ENCODE measurements around the gene PALLD.
A peak's percentile ranks its signal among the peaks of the same experiment; 100 is the strongest.
"Not testable (repeated sequence)": the region's sequence is repeated elsewhere in the genome, so short reads cannot be mapped to it uniquely, and the experiment has no call there.

PALLD gene

DNA sequence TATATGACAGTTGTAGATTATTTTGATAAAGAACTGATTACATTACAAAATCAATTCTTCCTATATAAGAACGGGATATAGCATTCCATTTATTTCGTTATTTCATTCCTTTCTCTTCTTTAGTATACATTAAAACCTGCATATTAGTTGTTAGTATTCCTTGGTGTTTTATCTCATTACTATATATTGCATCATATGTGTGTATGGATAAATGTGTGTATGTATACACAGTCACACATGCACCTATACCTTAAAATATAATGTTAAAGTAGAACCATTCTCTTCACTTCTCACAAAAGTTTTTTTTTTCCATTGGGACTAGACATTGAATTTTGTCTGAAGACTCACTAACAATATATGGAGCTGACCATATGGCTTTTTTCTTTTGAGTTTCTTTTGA is 5.3 kb upstream of the PALLD start:
- DNase-seq (ENCODE audit: low read depth) = no peak

DNA sequence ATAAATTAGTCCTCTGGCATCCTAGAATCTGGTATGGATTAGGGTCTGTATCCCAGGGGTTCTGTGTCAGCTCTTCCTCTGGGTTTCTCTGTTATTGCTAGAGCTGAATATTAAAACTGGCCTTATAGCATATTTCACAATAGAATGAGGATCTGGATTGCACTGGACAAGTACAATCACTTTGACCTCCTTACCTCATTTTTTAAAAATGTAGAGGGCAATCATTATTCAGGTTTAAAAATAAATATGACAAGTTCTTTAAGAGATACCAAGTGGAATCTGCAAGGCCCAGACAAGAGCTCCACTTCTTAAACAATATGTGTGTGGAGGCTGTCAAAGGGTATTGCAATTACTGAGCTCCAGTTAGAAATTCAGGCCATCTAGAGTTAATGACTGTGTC is 1.4 kb downstream of the PALLD start:
- no peak for DNase-seq (ENCODE audit: low read depth)

DNA sequence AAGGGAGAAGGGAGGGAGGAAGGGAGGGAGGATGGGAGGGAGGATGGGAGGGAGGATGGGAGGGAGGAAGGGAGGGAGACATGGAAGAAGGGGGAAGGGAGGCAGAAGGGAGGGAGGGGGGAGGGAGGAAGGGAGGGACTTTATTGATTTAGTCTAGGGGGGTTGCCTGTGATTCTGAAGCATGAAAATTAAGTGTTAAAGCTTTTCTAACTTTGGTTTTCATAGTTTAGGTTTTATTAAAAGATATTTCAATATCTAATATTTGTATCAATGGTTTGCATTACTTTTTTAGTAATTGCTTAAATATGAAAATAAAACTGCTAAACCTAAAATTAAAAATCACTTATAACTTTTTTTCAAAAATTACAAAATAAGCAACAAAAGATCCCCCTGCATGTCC is 2.4 kb downstream of the PALLD start:
- no peak for DNase-seq (ENCODE audit: low read depth)

DNA sequence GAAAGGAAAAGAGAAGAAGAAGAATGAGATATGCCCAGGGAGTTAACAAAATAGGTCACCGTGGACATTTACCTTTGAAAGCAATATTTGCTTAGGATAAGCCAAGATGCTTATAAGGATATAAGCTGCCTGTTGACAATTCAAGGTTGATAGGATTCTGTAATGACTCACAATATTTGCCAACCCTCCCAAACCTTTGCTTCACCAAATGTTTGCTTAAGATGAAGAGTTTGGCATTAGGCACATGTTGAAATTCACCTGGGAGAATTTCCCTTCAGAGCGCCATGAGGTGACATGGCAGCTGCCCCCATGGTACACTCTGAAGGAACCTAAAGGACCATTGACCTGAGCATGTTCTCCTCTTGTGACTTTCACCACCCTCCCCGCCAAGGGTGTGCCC is 4.6 kb downstream of the PALLD start:
- DNase-seq (ENCODE audit: low read depth) = no peak

DNA sequence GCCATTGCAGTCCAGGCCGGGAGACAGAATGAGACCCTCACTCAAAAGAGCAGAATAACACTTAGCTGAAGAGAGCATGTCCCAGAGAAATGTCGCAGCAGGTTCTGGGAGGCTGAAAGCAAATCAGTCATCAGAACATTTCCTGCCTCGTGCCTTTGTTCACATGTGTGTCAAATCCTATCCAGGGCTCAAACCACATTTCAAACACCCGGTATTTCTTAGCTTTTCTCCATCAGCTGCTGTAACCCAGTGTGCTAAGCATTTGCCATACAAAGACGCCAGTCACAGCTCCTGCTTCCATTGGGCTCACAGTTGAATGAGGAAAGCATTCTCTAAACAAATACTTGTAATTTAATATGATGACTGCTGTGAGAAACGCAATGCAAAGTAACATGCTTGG is 6.0 kb downstream of the PALLD start:
- no peak for DNase-seq (ENCODE audit: low read depth)

DNA sequence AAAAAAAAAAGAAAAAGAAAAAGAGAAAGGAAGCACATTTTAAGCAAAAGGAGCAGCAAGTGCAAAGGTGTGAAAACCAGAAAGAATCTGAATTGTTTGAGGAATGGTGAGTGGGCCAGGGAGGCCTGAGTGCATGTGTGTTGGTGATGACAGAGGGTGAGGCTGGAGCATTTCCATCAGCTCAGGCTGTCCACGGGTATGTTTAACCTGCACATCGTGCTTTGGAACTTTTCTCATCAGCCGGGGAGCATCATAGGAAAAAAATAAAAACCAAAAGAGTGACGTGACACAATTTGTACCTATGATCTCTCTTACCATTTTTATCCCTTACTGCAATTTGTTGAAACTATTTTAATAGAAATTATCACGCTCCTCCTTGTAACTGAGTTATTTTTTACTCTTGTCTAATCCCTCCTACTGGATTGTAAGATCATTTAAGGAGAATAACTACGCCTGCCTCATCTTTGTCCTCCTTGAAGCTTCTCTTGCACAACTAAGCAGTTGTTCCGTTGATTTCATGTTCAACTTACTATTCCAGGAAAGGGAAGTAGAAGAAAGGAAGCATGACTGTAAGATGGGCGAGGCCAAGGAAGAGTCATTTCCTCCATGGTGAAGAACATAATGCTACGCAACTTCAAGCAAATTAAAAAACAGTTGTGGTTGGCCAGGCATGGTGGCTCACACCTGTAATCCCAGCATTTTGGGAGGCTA is 7.0 kb downstream of the PALLD start:
- DNase-seq (ENCODE audit: low read depth) = no peak

DNA sequence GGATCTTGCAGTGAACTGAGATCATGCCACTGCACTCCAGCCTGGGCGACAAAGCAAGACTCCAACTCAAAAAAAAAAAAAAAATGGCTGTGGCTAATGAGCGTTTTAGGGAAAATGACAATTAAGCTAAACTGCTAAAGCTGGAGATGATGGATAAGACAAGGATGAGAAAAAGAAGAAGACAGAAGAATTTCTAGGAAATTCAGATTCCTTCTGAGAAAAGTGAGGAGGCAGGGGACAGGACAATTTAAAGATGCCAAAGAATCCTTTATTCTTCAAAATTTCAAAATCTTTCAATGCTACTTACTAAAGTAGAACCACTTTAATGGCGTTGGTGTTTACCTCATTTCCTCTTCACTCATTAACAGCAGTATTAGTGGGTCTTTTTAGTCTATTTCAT is 7.7 kb downstream of the PALLD start:
- no peak for DNase-seq (ENCODE audit: low read depth)

DNA sequence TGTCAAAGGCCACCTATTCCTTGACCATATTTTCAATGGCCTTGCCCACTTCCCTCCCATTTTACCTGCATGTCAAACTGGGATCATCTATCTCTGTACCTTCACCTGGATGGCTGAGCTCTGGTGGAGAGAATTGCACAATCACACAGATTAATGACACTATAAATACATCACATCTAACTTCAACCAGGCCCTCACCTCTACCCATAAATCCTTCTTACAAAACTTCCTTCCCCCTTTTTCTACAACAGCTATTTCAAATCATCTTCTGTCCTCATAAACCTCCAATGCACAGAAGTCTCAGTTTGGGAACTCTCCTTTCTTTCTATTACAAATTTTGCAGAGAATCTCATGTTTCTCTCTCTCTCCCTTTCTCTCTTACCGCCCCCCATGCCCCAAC is 9.2 kb downstream of the PALLD start:
- DNase-seq (ENCODE audit: low read depth) = no peak

DNA sequence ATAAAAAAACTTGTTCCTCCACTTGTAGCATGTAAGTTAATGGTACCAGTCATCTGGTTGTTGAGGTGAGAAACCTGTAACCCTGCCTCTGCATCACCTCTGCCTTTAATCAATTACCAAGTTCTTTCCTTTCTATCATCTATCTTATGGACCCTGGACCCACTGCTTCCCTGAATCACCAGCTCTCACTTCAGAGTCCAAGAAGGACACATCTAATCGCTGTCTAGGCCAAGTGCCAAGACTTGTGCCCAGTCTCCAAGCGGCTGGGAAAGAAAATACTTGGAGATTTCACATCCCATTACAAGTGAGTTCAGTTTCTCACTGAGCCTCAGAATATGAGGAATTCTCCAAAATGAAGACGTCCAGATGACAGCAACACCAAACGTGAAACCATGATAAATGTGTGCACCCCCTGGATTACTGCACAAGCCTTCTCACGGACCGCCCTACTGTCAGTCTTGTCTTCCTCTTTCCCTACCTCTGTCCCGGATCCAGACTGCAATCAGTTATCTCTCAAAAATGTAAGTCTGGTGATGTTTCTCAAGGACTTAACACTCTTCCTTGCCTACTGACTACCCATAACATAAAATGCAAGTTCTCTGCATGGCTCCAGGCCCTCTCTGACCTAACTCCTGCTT is 10.4 kb downstream of the PALLD start:
- no peak for DNase-seq (ENCODE audit: low read depth)

DNA sequence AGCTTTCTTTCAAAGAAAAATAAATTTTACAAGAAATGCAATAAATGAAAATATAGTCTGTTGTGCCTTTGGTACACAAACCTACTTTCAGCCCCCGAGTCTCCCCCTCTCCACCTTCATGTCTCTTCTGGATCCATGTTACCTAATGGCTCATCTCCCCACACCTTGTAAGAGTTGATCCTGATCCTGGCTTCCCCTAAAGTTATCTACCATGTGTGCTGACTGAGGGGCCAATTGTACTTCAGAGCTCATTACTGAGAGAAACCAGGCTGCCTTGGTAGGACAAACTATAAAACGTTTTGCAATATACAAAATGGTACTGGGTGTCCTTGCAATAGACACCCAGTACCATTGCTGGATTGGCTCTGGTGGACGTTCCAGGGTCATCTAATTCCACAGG is 11.8 kb downstream of the PALLD start:
- DNase-seq (ENCODE audit: low read depth) = no peak

DNA sequence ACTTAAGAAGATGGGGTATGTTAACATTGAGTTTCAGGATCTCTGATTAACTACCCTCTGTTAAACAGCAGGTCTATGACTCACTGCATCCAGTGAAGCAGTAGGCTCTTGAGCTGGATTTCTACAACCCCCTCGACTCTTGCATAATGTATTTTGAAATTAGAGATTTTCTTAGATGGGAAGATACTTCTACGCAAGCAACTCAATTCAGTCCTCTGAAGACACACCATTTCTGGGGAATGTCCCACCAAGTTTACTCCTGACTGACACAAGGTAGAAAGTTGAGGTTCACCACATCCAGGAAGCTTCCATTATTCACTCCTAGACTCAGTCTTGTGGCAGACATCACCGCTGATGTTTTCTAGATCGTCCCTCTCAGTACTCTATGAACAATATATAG is 12.9 kb downstream of the PALLD start:
- DNase-seq (ENCODE audit: low read depth) = no peak

DNA sequence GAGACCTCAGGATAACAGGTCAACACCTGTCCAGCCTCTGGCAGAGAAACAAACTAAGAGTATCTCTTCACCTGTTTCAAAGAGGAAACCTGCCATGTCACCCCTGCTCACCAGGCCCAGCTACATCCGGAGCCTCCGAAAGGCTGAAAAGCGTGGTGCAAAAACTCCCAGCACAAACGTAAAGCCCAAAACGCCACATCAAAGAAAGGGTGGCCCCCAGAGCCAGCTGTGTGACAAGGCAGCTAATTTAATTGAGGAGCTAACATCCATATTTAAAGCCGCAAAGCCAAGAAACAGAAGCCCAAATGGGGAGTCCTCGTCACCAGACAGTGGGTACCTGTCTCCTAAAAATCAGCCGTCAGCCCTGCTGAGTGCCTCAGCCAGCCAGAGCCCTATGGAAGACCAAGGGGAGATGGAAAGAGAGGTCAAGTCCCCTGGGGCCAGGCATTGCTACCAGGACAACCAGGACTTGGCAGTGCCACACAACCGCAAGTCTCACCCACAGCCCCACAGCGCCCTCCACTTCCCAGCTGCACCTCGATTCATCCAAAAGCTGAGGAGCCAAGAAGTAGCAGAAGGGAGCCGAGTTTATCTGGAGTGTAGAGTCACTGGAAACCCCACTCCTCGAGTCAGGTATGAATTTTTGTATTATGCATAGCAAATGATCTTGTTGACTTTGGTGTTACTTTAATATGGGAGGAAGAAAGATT is 15.1 kb downstream of the PALLD start:
- DNase-seq (ENCODE audit: low read depth) = peak; percentile 35

DNA sequence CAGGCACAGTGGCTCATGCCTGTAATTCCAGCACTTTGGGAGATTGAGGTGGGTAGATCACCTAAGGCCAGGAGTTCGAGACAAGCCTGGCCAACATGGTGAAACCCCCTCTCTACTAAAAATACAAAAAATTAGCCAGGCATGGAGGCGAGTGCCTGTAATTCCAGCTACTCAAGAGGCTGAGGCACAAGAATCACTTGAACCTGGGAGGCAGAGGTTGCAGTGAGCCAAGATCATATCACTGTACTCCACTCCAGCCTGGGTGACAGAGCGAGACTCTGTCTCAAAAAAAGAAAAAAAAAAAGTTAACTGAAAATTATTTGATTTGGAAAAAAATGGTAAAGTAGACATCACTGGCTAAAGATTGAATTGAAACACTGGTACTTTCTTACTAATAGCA is 17.0 kb downstream of the PALLD start:
- DNase-seq (ENCODE audit: low read depth) = not testable (repeated sequence)

DNA sequence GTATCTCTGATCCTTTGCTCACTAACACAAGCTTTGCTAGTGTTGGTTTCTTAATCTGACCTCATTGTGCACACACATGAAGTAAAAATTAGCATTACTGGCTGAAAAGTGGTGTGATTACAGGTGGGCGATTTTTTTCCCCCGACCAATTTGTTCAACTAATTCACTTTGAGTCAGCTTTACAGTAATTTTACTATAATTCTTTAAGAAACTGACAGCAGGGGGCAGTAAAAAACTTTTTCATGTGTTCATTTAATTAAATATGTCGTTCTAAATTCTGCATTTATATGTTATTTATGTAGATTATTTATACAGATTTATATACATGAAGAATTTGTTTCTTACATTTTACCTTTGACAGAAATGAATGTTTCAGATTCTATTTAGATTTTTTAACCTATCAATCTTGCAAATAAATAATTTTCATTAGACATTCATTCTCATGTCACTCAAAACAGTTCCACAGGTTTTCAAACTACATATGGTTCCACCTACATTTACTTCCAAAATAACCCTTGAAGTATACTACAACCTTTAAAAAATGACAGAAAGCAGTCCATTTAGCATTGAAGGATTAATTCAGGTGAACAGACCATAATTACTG is 17.5 kb downstream of the PALLD start:
- no peak for DNase-seq (ENCODE audit: low read depth)

DNA sequence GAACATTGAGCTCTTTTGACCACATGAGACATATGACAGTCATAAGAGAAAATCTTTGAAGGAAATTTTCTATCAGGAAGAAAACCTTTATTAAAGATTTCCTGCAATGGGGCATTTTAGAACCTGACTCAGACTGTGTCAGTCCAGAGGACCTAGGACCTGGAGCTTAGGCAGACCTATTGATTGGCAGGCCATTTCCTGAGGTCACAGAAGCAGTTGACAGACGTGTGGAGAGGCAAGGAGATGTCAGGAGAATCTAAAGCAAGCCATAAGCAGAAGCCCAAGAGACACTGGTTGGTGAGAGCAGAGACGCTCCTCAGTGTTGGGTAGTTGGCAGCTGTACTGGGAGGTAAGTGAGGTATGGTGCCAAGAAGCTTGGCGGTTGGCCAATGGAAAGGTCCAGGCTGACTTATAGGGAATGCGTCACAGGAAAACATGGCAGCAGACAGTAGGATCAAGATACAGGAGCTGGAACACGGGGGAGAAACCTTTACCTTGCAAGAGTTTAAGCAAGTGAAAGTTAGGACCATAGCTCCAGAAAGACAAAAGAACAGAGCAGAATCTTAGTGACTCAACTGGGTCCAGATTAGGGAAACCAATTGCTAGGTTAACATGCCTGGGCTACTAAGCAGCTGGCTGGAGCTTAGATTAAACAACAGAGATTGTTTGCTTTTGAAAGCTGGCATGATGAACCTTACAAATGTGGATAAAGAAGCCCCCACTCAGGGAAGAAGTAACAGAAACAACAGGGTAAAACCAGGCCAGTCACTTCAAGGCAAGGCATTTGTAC is 18.6 kb downstream of the PALLD start:
- DNase-seq (ENCODE audit: low read depth) = no peak

DNA sequence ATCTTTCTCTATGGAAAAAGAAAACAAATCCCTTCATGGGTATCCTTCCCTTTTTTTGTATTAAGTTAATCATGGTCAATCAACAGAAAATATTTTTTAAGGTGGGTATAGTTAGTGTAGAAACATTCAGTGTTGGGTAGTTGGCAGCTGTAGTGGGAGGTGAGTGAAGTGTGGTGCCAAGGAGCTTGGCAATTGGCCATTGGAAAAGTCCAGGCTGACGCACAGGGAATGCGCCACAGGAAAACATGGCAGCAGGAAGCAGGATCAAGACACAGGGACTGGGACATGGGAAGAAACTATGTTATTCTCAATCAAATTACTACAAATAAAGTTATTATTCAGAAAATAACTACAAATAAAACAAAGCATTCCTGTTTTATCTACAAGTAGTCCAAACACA is 20.0 kb downstream of the PALLD start:
- no peak for DNase-seq (ENCODE audit: low read depth)

DNA sequence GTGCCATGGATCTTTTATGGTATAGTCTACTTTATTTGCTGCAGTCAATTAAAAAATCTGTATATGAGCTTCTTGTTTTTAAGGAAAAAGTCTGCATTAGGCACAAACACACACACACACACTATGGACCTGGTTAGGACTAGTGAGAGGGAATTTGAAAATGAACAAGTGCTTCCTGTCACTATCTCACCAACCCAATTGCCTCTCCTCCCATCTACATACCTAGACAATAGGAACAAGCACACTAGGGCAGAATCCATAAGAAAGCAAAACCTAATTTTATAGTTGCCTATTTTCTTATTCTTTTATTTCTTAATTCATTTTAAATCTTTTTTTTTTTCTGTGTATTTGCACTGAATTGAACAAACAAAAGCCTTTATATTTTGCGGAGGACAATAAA is 22.7 kb downstream of the PALLD start:
- DNase-seq (ENCODE audit: low read depth) = no peak

DNA sequence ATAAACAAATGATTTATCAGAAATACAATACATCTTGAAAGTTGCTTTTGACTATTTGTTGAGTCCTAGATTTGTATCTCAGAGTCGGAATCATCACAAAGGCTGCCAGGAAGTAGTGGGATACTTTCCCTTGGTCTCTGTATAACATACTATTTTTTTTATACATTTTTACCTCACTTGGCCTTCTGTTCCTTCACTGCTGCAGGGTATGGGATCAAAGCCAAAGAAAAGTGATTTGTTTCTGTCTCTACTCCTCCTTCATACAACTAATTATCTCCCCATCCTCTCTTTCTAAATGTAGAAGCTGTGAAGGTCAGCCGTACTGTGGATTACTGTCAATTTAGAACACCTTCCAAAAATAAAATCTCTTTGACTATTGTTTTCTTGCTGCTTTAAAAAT is 24.9 kb downstream of the PALLD start:
- no peak for DNase-seq (ENCODE audit: low read depth)

DNA sequence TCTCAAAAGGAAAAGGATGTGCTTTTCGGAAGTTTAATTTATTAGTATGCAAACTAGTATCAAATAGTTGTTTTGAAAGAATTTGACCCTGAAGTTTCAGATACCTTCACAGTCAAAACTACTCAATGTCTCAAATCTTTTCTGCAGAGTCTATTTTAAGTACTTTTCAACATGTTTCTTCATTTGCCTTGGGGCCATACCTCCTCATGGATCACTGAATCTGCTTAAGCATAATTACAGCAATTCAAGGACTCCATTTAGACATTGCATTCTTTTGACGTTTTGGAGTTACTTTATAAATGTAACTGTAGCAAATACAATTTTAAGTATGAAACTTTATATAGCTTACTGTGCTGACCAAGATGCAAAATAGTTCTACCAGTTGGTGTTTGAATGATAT is 25.5 kb downstream of the PALLD start:
- no peak for DNase-seq (ENCODE audit: low read depth)

DNA sequence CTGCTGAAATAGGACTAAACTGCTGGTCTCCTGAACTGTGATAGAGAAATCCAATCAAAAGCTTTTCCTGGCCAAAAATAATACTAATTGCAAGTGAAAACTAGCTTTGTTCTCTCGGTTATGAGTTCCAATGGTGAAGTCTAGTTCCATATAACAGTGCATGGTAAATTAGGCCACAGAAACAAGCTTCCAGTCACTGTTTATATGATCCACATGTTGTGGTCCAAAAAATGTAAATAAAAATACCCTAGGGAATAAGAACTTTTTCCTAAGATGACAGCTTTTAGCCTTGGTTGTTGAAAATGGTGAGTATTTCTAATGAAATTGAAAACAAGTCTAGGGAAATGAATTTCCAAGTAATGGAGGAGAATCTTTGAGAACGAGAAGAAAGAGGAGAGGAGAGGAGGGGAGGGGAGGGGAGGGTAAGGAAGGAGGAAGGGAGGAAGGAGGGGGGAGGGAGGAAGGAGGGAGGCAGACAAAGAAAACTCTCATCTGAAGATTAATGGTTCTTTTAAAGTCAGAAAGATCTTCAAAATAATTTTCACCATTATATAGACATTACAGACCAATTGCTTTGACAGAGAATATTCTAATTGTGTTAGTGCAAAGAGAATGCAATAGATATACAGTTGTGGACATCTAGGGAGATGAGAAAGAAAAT is 26.1 kb downstream of the PALLD start:
- no peak for DNase-seq (ENCODE audit: low read depth)

DNA sequence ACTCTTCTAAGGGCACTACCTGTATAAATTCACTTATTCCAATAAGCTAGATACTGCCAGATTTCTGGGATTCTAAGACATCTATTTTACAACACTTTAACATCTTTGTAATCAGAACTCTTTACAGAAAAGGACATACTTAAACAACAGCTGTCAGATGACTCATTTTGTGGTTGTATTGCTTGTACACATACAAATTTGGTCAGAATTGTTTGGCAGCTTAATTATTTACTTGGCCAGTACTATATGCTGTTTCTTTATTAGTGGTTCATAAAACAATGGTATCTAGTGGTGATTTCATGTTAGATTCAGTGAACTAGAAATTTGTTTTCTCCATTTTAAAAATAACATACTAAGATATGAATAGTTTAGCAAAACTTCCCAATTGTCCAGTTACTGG is 27.2 kb downstream of the PALLD start:
- no peak for DNase-seq (ENCODE audit: low read depth)

DNA sequence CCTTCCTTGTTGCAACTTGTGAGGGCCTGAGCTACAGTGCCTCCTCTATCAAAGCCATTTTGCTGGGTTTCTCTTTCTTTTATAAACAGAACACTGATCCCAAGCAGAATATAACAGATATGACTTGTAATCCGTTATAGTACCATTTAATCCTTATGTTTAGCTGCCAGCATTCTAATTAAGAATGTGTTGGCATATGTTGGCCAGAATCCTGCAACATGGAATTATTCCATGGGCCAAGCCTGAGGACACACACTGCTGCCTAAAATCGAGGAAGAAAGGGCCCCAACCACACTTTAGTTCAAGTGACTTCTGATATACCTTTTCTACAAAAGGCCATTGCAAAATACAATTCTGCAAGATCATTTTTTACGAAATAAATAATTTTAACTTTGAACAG is 28.0 kb downstream of the PALLD start:
- DNase-seq (ENCODE audit: low read depth) = no peak
